Stimulated activated CD4-positive, alpha-beta T cell treated with anti-CD3 and anti-CD28 coated beads, Interleukin-4, amount 100 ng/mL, for 1 hour (primary cell): ENCODE results near the gene SLCO4A1.

ENCODE experiments used
- DNase-seq: peaks from one replicate; pipeline ENCODE4 v3.0.0-alpha.2; 2020

Gene SLCO4A1

DNA sequence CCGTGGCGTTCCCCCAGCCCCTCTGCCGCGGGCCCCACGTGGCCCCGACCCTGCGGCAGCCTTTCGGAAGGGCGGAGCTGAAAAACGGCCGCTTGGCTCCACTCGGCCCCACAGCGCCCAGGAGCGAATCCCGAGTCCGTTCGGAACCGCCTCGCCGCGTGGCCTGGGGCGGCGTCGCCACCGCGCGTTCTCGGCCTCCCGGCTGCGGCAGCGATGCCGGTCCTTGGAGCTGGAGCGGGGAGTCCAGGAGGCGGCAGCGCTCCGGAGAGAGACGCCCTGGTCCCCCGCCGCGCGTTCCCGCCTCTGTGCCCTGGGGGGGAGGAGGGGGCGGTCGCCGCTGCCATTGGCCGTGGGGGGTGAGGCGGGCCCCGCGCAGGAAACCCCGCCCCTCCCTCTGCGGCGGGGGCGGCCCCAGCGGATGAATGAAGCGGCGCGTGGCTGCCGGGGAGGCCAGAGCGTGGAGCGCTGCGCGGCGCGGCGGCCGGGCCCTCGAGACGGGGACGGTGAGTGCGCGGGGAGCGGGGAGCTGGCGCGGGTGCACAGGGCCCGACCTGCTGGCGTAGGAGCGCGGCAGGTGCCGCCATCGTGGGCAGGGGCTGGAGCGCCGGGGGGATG is at the start of gene SLCO4A1:
Gene SLCO4A1, plus strand, starts transcription at position 453 of the 615 bp plus-strand sequence. CDS start 13,952 bp downstream, outside the sequence.
- peak; percentile 88 for DNase-seq

- DNase-seq: no peak
These were observed 49.7 kb upstream of the SLCO4A1 start for GRCh38 chr20:62592506-62593177.

- no peak for DNase-seq
These were observed 48.7 kb upstream of the SLCO4A1 start for GRCh38 chr20:62593616-62594015.

GRCh38 chr20:62595069-62595468 is 47.2 kb upstream of the SLCO4A1 start:
- no peak for DNase-seq

DNA sequence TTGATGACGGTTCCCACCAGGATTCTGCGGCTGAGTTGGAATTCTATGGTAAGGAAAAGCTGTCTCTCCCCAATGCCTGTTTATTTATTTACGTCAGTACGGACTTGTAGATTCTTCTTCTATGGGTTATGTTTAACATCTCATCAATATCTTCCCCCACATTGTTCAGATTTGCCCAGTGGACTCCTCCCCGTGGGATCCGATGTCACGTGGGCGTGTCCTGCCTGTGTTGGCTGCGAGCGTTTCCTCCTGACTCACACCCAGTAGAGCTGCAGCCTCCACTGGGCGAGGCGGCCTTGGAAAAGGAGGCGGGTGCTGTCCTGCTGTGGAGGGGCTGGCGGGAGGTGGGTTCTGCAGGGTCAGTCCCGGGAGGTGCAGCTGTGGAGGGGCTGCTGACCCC is 46.8 kb upstream of the SLCO4A1 start:
- DNase-seq: no peak

DNA sequence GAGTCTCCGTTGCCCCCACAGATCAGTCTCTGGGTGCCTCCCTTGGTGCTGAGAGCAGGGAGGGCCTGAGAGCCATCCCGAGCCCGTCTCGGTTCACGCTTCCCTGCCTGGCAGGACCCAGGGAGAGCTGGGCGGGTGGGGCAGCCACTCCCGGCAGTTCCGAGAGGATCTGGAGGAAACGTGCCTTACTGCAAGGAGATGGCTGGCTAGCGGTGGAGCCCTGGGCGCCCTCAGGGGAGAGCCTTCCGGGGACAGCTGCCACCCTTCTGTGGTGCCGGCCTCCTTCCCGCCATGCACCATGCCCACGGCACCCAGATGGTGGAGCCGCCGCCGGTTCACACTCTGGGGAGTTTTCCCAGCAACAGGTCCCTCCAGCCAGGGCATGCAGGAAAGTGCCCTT is 45.8 kb upstream of the SLCO4A1 start:
- DNase-seq: no peak

DNA sequence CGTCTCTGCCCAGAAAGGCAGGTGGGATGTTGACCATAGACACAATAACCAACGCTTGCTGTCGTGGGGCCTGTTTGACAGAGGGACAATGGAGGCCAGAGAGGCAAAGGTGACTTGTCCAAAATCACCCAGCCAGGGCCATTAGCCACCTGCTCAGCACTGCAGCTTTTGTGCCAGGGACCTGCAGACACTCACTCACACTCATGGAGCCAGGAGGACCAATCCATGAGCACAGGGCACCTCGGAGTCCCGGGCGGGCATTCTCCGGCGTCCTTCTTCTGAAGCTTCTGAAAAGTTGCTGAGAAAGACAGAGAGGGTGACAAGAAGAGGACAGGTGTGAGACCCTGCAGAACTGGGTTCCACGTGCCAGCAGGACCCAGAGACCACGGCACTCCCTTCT is 45.4 kb upstream of the SLCO4A1 start:
- no peak for DNase-seq

- no peak for DNase-seq
These were observed 44.7 kb upstream of the SLCO4A1 start for GRCh38 chr20:62597416-62598115.

DNA sequence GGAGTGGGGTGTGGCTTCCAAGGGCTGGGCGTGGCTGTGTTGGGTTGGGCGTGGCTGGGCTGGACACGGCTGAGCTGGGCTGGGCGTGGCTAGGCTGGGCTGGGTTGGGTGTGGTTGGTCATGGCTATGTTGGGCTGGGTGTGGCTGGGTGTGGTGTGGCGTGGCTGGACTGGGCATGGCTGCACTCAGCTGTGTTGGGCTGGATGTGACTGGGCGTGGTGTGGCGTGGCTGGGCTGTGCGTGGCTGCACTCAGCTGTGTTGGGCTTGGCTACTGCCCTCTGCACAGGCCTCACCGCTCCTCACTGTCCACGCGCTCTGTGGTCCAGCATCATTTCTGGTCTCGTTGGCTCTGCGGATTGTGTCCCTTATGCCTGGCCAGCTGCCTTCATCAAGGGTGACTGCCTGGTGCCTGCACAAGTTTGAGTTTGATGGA is 43.5 kb upstream of the SLCO4A1 start:
- no peak for DNase-seq

GRCh38 chr20:62599216-62600110 is 42.8 kb upstream of the SLCO4A1 start:
- no peak for DNase-seq

DNA sequence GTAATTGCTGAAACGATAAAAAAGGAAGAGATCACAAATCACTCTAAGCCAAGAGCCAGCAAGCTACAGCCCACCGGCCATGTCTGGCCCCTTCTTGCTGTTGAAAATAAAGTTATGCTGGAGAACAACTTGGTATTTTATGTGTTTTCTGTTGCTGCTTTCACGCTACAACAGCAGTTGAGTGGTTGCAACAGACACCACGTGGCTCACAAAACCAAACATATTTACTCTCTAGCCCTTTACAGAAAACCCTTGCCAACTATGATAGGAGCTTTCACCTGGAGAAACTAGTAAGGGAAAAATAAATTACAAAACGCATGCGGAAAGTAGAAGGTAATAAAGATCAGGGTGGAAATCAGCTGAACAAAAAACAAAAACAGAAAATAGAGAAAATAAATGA is 41.1 kb upstream of the SLCO4A1 start:
- DNase-seq: no peak

GRCh38 chr20:62601714-62602113 is 40.6 kb upstream of the SLCO4A1 start:
- DNase-seq: no peak

DNA sequence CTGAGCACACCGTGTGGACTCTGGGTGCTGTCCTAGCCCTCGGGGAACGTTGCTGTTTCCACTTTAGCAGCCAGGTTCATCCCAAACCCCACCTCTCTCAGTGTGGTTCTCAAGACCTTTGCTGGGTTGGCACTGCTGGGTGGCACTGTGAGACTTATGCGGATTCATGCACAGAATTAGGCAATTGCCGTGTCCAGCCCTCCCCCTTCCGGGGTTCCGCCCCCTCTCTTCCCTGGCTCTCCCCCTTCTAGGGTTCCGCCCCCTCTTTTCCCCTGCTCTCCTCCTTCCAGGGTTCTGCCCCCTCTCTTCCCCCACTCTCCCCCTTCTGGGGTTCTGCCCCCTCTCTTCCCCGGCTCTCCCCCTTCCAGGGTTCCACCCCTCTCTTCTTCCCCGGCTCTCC is 39.8 kb upstream of the SLCO4A1 start:
- DNase-seq: peak; percentile 33

GRCh38 chr20:62603021-62603906 is 39.0 kb upstream of the SLCO4A1 start:
- DNase-seq: peak; percentile 20

GRCh38 chr20:62603907-62604785 is 38.2 kb upstream of the SLCO4A1 start:
- no peak for DNase-seq

DNA sequence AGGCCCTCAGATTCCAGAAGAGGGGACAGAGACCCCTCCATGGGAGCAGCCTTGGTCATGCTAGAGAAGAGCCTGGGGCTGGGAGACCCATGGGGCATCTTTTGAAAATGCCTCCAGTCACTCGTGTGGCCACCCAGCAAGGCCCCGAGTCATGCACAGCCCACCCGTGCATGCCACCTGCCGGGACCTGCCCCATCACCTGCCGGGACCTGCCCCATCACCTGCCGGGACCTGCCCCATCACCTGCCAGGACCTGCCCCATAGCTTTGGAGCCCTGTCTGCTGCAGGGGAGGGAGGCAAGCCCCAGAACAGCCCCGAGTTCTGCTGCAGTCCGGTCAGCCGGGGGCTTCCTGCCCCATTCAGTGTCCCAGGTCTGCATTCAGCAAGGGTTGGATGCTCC is 37.5 kb upstream of the SLCO4A1 start:
- no peak for DNase-seq

- DNase-seq: no peak
These were observed 36.9 kb upstream of the SLCO4A1 start for GRCh38 chr20:62605236-62605943.

- no peak for DNase-seq
These were observed 36.3 kb upstream of the SLCO4A1 start for GRCh38 chr20:62606016-62606415.

- no peak for DNase-seq
These were observed 35.6 kb upstream of the SLCO4A1 start for GRCh38 chr20:62606551-62607201.
